Breast epithelium (tissue), 4 donors: ENCODE results near the gene YJU2. TPM values are rescaled to one million over a fixed set of nuclear protein-coding genes. Genes with fewer than 3 reads are reported as not detected.
"Not testable (repeated sequence)": the region's sequence is repeated elsewhere in the genome, so short reads cannot be mapped to it uniquely, and the experiment has no call there.

Experiments
- DNase-seq, 2 donors: peaks; one replicate each; pipeline ENCODE4 v3.0.0-alpha.2; 2019; ENCODE audit warnings: low spot score in 2 of 2
- H3K27ac ChIP-seq, 2 donors: fragments of 200-600 bp; sonication (generic) in 1 of 2; one replicate each; pipeline ENCODE4 v1.5.1; 2016 to 2019; ENCODE audit warnings: mild to moderate bottlenecking in 1 of 2
- H3K27me3 ChIP-seq, 2 donors: fragments of 200-600 bp; sonication (generic) in 1 of 2; one replicate each; pipeline versions ENCODE4 v1.5.1 to v1.6.0; 2017 to 2019; ENCODE audit warnings: control low read depth in 1 of 2, mild to moderate bottlenecking in 1 of 2
- H3K36me3 ChIP-seq: fragments of 200-600 bp; one replicate; pipeline ENCODE4 v1.5.1; 2019
- H3K4me1 ChIP-seq, 2 donors: fragments of 200-600 bp; sonication (generic); one replicate each; pipeline ENCODE4 v1.5.1; 2016 to 2019; ENCODE audit warnings: control low read depth in 1 of 2
- H3K4me3 ChIP-seq, 3 donors: fragments of 200-600 bp; sonication (generic); 1 replicate in 2 of 3; 2 replicates in 1 of 3; pipeline ENCODE4 v1.5.1; 2016 to 2019; ENCODE audit warnings: mild to moderate bottlenecking in 3 of 3, moderate library complexity in 2 of 3
- H3K9me3 ChIP-seq, 2 donors: fragments of 200-600 bp; sonication (generic) in 1 of 2; one replicate each; pipeline ENCODE4 v1.5.1; 2016 to 2019; ENCODE audit warnings: control low read depth in 1 of 2
- CTCF ChIP-seq, 3 donors: fragments of 450-650 bp; IDR thresholded peaks; one replicate each; pipeline ENCODE4 v1.5.1; 2016 to 2017; ENCODE audit warnings: antibody characterized with exemption in 3 of 3, mild to moderate bottlenecking in 3 of 3, moderate library complexity in 3 of 3
- POLR2A ChIP-seq: fragments of 450-650 bp; IDR thresholded peaks from one replicate; pipeline ENCODE4 v1.6.1; 2016; ENCODE audit warnings: antibody characterized with exemption, mild to moderate bottlenecking, moderate library complexity
- POLR2AphosphoS5 ChIP-seq, 3 donors: sonication (generic); formaldehyde crosslinking; IDR thresholded peaks; one replicate each; pipeline ENCODE4 v1.6.1; 2017; ENCODE audit warnings: antibody characterized with exemption in 3 of 3
- intact Hi-C: fragments of 100-400 bp; cut with DNase I; formaldehyde crosslinking; loops from one replicate; pipeline ENCODE4 v1.15.1; 2023; ENCODE audit warnings: low total_unique reads
- total RNA-seq, 3 donors: library from RNA; depleted of rRNA; stranded (reverse); fragments of >200 nt; gene quantifications; one replicate each; pipeline ENCODE4 v1.1.0, GENCODE V29; 2016

YJU2 gene
- total RNA-seq, 3 donors from 2014 or later: 18.9 to 24.6 (median 24.4) TPM

- intact Hi-C loops: no loop called here
- no peaks in the 10 kb centered on the region for H3K27me3 ChIP-seq
- H3K27ac ChIP-seq: no peak overlapping the region
- H3K36me3 ChIP-seq: no peaks in the 10 kb centered on the region
- no peak for DNase-seq
- no peaks in the 10 kb centered on the region for H3K4me1 ChIP-seq
- H3K9me3 ChIP-seq: no peaks in the 10 kb centered on the region
- no peak overlapping the region for H3K4me3 ChIP-seq
- TF ChIP-seq POLR2AphosphoS5 (IDR thresholded peaks at IDR 0.05): no peak
- TF ChIP-seq POLR2A: no peak
- no peak for TF ChIP-seq CTCF (IDR thresholded peaks at IDR 0.05)
Observed at GRCh38 chr19:4217429-4218264, 29.2 kb upstream of the YJU2 start.

- H3K4me3 ChIP-seq, H3K36me3 ChIP-seq, H3K4me1 ChIP-seq, DNase-seq, intact Hi-C loops, H3K27ac ChIP-seq, H3K27me3 ChIP-seq, H3K9me3 ChIP-seq: not testable (repeated sequence)
Observed at GRCh38 chr19:4218523-4218922, 28.4 kb upstream of the YJU2 start.

- H3K4me1 ChIP-seq: no peaks in the 10 kb centered on the region
- H3K27me3 ChIP-seq: no peaks in the 10 kb centered on the region
- TF ChIP-seq POLR2AphosphoS5 (IDR thresholded peaks at IDR 0.05) (no peak), CTCF (IDR thresholded peaks at IDR 0.05) (no peak), POLR2A (no peak)
- H3K9me3 ChIP-seq: no peaks in the 10 kb centered on the region
- no peak overlapping the region for H3K27ac ChIP-seq
- intact Hi-C loops: no loop called here
- H3K4me3 ChIP-seq: no peak overlapping the region
- no peaks in the 10 kb centered on the region for H3K36me3 ChIP-seq
- DNase-seq: no peak
Observed at GRCh38 chr19:4220188-4220587, 26.7 kb upstream of the YJU2 start.

- intact Hi-C loops: no loop called here
- TF ChIP-seq POLR2AphosphoS5 (IDR thresholded peaks at IDR 0.05): no peak
- TF ChIP-seq POLR2A: no peak
- TF ChIP-seq CTCF (IDR thresholded peaks at IDR 0.05): no peak
- H3K27me3 ChIP-seq: peaks cover 4 to 16% of the 10 kb centered on the region in 2 donors
- H3K4me1 ChIP-seq: no peaks in the 10 kb centered on the region
- DNase-seq: no peak
- no peak overlapping the region for H3K27ac ChIP-seq
- H3K36me3 ChIP-seq: no peaks in the 10 kb centered on the region
- no peaks in the 10 kb centered on the region for H3K9me3 ChIP-seq
- H3K4me3 ChIP-seq: no peak overlapping the region
Observed at GRCh38 chr19:4224470-4224869, 22.4 kb upstream of the YJU2 start.

- H3K36me3 ChIP-seq: no peaks in the 10 kb centered on the region
- TF ChIP-seq CTCF (IDR thresholded peaks at IDR 0.05) (no peak), POLR2A (no peak), POLR2AphosphoS5 (IDR thresholded peaks at IDR 0.05) (no peak)
- H3K4me1 ChIP-seq: no peaks in the 10 kb centered on the region
- no peaks in the 10 kb centered on the region for H3K9me3 ChIP-seq
- H3K27ac ChIP-seq: no peak overlapping the region
- intact Hi-C loops: no loop called here
- no peak overlapping the region for H3K4me3 ChIP-seq
- peaks cover 5 to 28% of the 10 kb centered on the region in 2 donors for H3K27me3 ChIP-seq
- DNase-seq: no peak
Observed at GRCh38 chr19:4225885-4226284, 21.0 kb upstream of the YJU2 start.
